NCI-H526 (cell line): ENCODE measurements around the gene BCL11A.

Experiments
- DNase-seq, 2 experiments: peaks; one replicate each; lab custom pipeline; 2025; lab: John Stamatoyannopoulos, UW

The BCL11A gene

DNA sequence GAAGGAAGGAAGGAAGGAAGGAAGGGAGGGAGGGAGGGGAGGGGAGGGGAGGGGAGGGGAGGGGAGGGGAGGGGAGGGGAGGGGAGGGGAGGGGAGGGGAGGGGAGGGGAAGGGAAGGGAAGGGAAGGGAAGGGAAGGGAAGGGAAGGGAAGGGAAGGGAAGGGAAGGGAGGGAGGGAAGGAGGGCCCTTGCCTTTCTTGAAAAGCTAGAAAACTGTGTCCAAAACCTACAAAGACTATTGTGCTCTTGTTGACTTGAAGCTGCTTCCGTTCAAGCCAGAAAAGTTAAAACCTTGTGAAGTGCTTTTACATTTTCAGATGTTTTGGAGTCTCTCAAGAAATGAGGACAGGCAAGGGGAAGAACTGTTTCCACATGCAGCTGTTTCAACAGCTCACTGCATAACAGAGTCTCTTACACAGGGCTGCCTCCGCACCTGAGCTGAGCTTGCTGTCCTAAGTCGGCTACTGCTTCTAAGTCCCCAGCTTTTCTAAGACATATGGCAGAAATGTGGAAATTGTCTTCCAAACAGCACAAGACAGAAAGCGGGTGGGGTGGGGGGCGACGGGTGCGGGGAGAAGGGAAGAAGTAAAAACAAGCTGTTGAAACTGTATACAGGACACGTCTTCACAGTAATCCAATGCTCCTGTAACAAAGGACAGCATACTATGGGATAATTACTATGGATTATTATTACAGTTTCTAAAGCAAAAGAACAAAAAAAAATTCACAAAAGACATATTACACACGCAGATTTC lies 46.1 kb downstream of the BCL11A start:
- DNase-seq = no peak

GRCh38 chr2:60505880-60506260 lies 47.6 kb downstream of the BCL11A start:
- no peak for DNase-seq

- DNase-seq = no peak
Observed at GRCh38 chr2:60505240-60505879, 48.1 kb downstream of the BCL11A start.

GRCh38 chr2:60504049-60504448 lies 49.4 kb downstream of the BCL11A start:
- DNase-seq = no peak

GRCh38 chr2:60502144-60502543 lies 51.3 kb downstream of the BCL11A start:
- no peak for DNase-seq

DNA sequence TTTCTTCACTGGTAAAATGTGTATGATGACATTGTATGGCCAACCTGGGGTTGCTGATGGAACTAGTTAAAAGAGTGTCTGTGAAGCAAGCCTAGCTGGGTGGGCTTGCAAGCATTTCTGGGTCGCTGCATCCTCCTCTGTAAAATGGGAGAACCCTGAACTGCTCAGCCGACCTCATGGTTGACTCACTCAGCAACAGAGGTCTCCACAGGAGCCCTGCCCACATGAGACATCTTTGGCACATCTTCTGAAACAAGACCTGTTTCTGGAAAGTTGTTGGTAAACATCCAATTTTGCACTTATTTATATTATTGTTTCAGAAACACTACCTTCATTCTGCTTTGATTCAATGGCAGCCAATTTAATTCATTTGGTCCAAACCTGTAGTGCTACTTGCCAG lies 52.6 kb downstream of the BCL11A start:
- DNase-seq = no peak

DNA sequence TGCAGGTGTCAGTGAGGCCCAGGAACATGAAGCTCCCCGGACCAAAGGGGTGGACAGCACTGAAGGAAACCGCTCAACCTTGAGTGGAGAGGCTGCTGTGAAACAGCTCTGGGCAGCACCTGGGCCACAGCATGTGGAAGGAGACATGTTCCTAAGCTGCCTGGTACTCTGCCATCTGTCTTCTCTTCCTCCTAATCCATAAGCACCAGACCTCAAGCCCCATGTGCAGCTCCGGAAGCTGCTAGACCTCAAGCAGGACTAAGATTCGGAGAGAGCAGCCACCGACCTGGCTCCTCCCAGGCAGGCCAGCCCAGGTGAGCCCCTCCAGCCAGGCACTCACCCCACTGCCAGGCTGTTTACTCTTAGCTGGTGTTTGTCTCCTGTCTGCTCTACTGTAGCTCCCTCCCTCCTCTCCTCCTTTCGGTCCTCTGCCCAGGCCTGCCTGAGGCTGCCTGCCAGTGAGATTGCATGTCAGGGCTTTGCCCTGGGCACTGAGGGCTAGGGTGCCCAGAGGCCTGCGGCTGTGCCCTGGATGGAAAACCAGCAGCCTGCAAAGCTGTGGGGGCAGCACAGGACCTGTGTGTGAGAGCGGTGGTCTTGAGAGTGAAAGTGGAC lies 53.7 kb downstream of the BCL11A start:
- DNase-seq = no peak

- DNase-seq = no peak
Observed at GRCh38 chr2:60498816-60499429, 54.5 kb downstream of the BCL11A start.

GRCh38 chr2:60498127-60498815 lies 55.2 kb downstream of the BCL11A start:
- DNase-seq = no peak

GRCh38 chr2:60497500-60497899 lies 56.0 kb downstream of the BCL11A start:
- no peak for DNase-seq

GRCh38 chr2:60496956-60497355 lies 56.5 kb downstream of the BCL11A start:
- no peak for DNase-seq

DNA sequence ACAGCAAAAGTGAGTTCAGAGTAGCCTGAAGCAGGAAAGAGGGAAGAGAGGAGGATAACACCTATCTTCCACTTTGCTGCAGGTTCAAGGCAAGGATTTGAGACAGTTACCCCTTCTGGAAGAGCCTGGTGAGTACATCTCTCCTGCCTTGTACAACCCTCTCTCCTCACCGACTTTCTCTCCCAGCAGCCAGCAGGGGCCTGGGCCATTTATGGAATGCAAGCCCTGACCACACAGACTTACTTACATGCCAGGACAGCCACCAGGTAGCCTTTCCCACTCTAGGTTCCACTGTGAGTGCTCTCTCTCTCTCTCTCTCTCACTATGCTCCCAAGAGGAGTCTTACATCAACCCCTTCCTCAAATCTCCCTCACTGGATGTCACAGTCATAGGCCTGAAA lies 57.0 kb downstream of the BCL11A start:
- DNase-seq = no peak

- peak in 1 of 2 experiments; percentile 18 for DNase-seq
Observed at GRCh38 chr2:60495041-60495625, 58.3 kb downstream of the BCL11A start.

DNA sequence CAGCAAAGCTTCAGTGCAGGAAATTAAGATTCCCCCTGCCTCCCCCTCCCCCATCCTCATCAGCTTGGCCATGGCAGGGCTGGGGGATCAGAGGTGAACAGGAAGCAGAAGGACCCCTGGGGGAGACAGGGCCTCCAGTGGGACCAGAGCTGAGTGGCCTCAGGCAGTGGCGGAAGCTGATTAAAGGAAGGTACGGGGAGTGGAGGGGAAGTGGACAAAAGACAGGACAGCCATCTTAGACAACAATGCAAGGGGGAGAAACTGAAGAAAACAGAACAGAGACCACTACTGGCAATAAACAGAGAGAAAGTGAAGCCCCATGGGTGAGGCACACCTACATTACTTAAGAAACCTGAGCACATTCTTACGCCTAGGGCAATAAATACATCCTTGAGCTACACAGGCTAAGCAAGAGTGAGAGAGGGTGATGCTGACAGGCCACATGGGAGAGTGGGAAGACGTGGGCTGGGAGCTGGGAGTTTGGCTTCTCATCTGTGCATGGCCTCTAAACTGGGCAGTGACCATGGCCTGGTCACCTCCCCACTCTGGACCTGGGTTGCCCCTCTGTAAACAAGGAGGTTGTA lies 59.6 kb downstream of the BCL11A start:
- DNase-seq = no peak

DNA sequence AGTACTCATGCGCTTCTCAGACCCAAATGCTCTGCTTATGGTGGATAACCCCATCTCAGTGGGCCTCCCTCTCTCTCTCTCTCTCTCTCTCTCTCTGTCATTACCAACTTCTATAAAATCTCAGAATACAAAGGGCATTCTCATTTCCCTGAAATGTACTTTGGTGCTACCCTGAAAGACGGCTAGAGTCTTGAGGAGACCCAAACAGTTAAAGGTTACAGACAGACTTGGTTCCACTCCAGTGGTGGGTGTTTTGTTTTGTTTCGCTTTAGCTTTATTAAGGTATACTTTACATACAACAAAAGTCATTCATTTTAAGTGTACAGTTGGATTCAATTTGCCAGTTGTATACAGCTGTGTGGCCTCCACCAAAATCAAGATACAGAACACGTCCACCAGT lies 60.9 kb downstream of the BCL11A start:
- DNase-seq = no peak

- DNase-seq = no peak
Observed at GRCh38 chr2:60490848-60491247, 62.6 kb downstream of the BCL11A start.

DNA sequence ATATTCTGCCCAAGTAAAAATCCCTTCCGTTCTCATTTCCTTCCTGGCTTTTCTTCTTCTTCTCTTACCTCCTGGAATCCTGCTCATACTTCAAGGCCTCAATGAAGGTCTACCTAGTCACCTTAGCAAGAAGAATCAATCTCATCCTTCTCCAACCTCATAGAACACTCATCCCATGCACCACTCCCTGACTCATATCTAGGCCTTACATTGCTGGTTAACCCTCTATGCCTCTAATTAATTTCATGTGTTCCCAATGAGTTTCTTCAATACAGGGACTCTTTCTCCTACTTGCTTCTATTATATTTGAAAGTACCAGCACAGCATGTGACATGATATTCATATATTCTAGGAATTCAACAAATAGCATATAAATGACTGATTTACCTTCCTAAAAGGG lies 63.0 kb downstream of the BCL11A start:
- DNase-seq = no peak

DNA sequence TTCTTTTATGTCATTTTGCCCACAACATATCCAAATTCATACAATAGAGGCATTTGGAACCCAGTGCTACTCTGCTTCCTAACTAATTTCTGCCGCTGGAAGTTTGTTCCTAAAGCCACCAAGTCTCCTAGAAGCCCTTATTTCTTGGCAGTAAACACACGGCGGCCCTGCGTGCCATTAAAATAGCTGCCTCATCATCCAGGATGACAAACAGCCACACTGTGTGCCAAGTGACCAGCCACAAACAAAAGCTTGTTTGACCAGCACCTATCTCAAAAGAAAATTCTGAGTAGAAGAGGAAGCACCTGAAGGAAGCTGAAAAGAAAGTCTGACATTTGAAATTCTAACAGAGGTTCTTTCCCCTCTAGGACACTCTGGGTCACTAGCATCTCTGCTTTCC lies 64.2 kb downstream of the BCL11A start:
- no peak for DNase-seq

DNA sequence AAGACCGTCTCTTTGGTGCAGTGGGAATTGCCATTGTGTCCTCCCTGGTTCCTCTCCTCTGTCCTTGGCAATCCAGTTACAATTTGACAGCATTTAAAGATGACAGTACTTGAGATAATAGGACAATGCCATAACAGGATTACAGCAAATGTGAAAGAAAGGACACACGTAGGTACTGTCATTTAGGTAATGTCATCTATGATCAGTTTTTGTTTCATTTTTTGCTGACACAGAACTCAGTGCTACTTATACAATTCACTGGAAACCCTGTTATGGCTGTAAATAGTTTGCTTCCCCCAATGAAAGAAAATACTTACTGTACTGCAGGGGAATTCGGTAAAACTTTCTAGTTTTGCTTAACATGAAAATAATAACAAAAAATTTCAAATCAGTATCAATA lies 65.2 kb downstream of the BCL11A start:
- DNase-seq = no peak

DNA sequence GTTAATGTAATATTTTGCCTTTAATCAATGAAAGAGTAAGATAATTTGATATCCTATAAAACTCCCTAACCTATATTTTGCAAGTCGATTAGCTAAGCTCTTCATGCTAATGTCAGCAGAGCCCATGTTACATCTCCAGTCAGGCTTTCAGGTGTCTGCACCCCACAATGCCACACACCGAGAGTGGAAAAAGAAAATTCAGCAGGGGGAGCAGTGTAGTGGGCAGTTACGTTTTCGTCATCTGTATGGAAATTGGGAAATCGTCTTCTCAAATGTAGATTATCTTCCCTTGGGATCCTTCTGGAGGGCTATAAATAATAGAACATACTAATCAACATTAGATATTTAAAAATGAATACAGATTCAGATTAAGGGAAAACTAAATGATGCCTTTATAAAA lies 66.3 kb downstream of the BCL11A start:
- DNase-seq = no peak

GRCh38 chr2:60486551-60486950 lies 66.9 kb downstream of the BCL11A start:
- no peak for DNase-seq

DNA sequence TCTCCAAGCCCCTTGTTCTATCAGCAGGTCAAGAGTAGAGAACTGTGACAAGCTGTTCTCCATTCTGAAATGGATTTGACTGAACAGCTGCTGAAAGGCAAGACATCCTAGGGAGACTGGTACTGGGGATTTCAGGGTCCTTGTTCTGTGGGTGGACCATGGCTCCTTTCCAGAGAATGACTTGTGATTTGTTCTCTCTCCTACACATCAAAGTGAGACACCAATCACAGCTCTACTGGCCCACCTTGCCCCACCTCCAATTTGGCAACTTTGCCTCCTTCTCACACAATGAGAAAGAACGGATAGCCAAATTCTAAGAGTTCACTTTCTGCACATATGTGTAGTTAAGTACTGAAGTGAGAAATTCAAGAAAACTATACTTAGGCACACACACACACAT lies 67.4 kb downstream of the BCL11A start:
- DNase-seq = no peak
